WTC11 (cell line): ENCODE results near the gene TMEM200B.

Experiments
- TF ChIP-seq, protein P1 (sequence below): sonication (generic); formaldehyde crosslinking; IDR thresholded peaks from 2 replicates; pipeline ENCODE4 v1.8.0; 2022; ENCODE audit warnings: mild to moderate bottlenecking, missing genetic modification reagents
- TF ChIP-seq, protein P2 (sequence below): fragments of 200-600 bp; IDR thresholded peaks from 2 replicates; pipeline ENCODE4 v1.8.0; 2022; ENCODE audit warnings: antibody characterized with exemption

DNA sequence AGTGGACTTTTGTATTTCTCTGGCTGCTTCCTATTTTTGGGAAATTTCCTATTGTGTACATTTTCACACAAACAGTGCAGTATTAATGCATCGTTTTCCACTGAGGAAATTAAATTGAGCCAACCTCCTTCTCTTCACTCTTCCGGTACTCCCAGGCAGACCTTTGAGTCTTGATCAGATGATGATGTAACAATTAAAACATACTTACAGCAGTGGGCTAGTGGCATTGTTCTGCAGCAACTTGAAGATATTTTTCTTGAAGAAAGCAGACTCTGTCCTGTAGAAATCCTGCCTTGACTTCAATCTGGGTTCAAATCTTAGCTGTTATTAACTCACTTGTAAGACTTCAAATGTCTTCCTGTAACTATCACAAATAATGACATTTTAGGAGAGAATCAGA, 19.0 kb upstream of the TMEM200B start:
- TF ChIP-seq, protein P1, sequence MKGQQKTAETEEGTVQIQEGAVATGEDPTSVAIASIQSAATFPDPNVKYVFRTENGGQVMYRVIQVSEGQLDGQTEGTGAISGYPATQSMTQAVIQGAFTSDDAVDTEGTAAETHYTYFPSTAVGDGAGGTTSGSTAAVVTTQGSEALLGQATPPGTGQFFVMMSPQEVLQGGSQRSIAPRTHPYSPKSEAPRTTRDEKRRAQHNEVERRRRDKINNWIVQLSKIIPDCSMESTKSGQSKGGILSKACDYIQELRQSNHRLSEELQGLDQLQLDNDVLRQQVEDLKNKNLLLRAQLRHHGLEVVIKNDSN (CRISPR knock-in tag), result no peak
- TF ChIP-seq, protein P2, sequence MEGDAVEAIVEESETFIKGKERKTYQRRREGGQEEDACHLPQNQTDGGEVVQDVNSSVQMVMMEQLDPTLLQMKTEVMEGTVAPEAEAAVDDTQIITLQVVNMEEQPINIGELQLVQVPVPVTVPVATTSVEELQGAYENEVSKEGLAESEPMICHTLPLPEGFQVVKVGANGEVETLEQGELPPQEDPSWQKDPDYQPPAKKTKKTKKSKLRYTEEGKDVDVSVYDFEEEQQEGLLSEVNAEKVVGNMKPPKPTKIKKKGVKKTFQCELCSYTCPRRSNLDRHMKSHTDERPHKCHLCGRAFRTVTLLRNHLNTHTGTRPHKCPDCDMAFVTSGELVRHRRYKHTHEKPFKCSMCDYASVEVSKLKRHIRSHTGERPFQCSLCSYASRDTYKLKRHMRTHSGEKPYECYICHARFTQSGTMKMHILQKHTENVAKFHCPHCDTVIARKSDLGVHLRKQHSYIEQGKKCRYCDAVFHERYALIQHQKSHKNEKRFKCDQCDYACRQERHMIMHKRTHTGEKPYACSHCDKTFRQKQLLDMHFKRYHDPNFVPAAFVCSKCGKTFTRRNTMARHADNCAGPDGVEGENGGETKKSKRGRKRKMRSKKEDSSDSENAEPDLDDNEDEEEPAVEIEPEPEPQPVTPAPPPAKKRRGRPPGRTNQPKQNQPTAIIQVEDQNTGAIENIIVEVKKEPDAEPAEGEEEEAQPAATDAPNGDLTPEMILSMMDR, result no peak
